ENCODE measurements around the gene PITX3. TPM values are rescaled to one million over a fixed set of nuclear protein-coding genes. Genes with fewer than 3 reads are reported as not detected.

Gene PITX3
- total RNA-seq, 2 experiments from 2014 or later, result not detected

- peaks cover 34% of the 10 kb centered on the region for H3K4me1 Mint-ChIP-seq
- peaks cover 10% of the 10 kb centered on the region for H3K27me3 Mint-ChIP-seq
- H3K4me3 Mint-ChIP-seq, result peak overlapping the region; percentile 98
- ATAC-seq (ENCODE audit: low read depth), result no peak
- H3K27ac Mint-ChIP-seq, result peak overlapping the region; percentile 91
- peaks cover 18% of the 10 kb centered on the region for H3K36me3 Mint-ChIP-seq
- POLR2A ChIA-PET, result interaction anchor here (0.8 to 1.9 kb wide), 10 partner anchors 15 to 190 kb away, joined by 3 to 7 read pairs (median 4); partner anchors contain the start of genes FBXL15 and NFKB2
- DNase-seq, result no peak
- H3K9me3 Mint-ChIP-seq, result no peaks in the 10 kb centered on the region
These were observed 4.6 kb upstream of the PITX3 start for GRCh38 chr10:102245932-102246251.

GRCh38 chr10:102245082-102245931, 4.0 kb upstream of the PITX3 start, which contains the start of gene GBF1:
Gene GBF1 (plus strand): TSS chr10:102245532. CDS start chr10:102258939, 13,407 bp downstream.
- H3K4me3 Mint-ChIP-seq, result peak within 1 kb of the TSS; percentile 98
- peak within 1 kb of the TSS; percentile 91 for H3K27ac Mint-ChIP-seq
- peaks cover 16% of the 10 kb centered on the region for H3K27me3 Mint-ChIP-seq
- ATAC-seq (ENCODE audit: low read depth) (peak; percentile 94), DNase-seq (peak; percentile 87)
- no peaks in the 10 kb centered on the region for H3K9me3 Mint-ChIP-seq
- POLR2A ChIA-PET, result interaction anchor here (0.8 to 1.9 kb wide), 12 partner anchors 14 to 191 kb away, joined by 3 to 7 read pairs (median 4); partner anchors contain the start of genes FBXL15 and NFKB2
- H3K4me1 Mint-ChIP-seq, result peaks cover 37% of the 10 kb centered on the region
- peaks cover 18% of the 10 kb centered on the region for H3K36me3 Mint-ChIP-seq

GRCh38 chr10:102243309-102243708, 2.0 kb upstream of the PITX3 start:
- POLR2A ChIA-PET, result interaction anchor here (0.7 kb wide), 1 partner anchor 90 kb away, joined by 3 read pairs; no protein-coding TSS in a partner anchor
- Mint-ChIP-seq H3K27me3 (peaks cover 34% of the 10 kb centered on the region), H3K36me3 (peaks cover 6% of the 10 kb centered on the region), H3K4me1 (peaks cover 37% of the 10 kb centered on the region), H3K4me3 (no peak overlapping the region), H3K9me3 (no peaks in the 10 kb centered on the region), H3K27ac (no peak overlapping the region)
- no peak for DNase-seq
- ATAC-seq (ENCODE audit: low read depth), result no peak

GRCh38 chr10:102242118-102242485, 790 bp upstream of the PITX3 start:
- Mint-ChIP-seq H3K4me1 (peaks cover 27% of the 10 kb centered on the region), H3K36me3 (peaks cover 5% of the 10 kb centered on the region), H3K9me3 (no peaks in the 10 kb centered on the region), H3K4me3 (peak overlapping the region; percentile 79), H3K27ac (no peak overlapping the region), H3K27me3 (peaks cover 42% of the 10 kb centered on the region)
- DNase-seq (no peak), ATAC-seq (ENCODE audit: low read depth) (no peak)
- POLR2A ChIA-PET, result no interaction called here

GRCh38 chr10:102241032-102241443, 274 bp downstream of the PITX3 start:
- POLR2A ChIA-PET, result interaction anchor here (0.7 kb wide), 1 partner anchor 9 kb away, joined by 3 read pairs; no protein-coding TSS in a partner anchor
- Mint-ChIP-seq H3K4me1 (peaks cover 17% of the 10 kb centered on the region), H3K36me3 (no peaks in the 10 kb centered on the region), H3K9me3 (no peaks in the 10 kb centered on the region), H3K27me3 (peaks cover 52% of the 10 kb centered on the region), H3K27ac (no peak overlapping the region), H3K4me3 (peak overlapping the region; percentile 51)
- no peak for DNase-seq
- no peak for ATAC-seq (ENCODE audit: low read depth)

- no peaks in the 10 kb centered on the region for H3K36me3 Mint-ChIP-seq
- H3K4me3 Mint-ChIP-seq, result peak overlapping the region; percentile 51
- H3K9me3 Mint-ChIP-seq, result no peaks in the 10 kb centered on the region
- H3K27me3 Mint-ChIP-seq, result peaks cover 57% of the 10 kb centered on the region
- H3K27ac Mint-ChIP-seq, result no peak overlapping the region
- no peak for DNase-seq
- ATAC-seq (ENCODE audit: low read depth), result no peak
- POLR2A ChIA-PET, result no interaction called here
- peaks cover 16% of the 10 kb centered on the region for H3K4me1 Mint-ChIP-seq
These were observed 763 bp downstream of the PITX3 start for GRCh38 chr10:102240467-102241031.

- Mint-ChIP-seq H3K4me3 (no peak overlapping the region), H3K27me3 (peaks cover 67% of the 10 kb centered on the region), H3K4me1 (peaks cover 11% of the 10 kb centered on the region), H3K36me3 (no peaks in the 10 kb centered on the region), H3K27ac (no peak overlapping the region), H3K9me3 (no peaks in the 10 kb centered on the region)
- DNase-seq, result no peak
- no peak for ATAC-seq (ENCODE audit: low read depth)
- POLR2A ChIA-PET, result no interaction called here
These were observed 3.5 kb downstream of the PITX3 start for GRCh38 chr10:102237711-102238252.

- no peak for ATAC-seq (ENCODE audit: low read depth)
- POLR2A ChIA-PET, result interaction anchor here (0.6 to 1.2 kb wide), 2 partner anchors 87 to 209 kb away, joined by 3 read pairs; no protein-coding TSS in a partner anchor
These were observed 5.3 kb downstream of the PITX3 start for GRCh38 chr10:102236006-102236405.

GRCh38 chr10:102235598-102235920, 5.8 kb downstream of the PITX3 start:
- no peak for DNase-seq
- Mint-ChIP-seq H3K9me3 (no peaks in the 10 kb centered on the region), H3K4me1 (peaks cover 4% of the 10 kb centered on the region), H3K27me3 (peaks cover 61% of the 10 kb centered on the region), H3K4me3 (no peak overlapping the region), H3K36me3 (no peaks in the 10 kb centered on the region), H3K27ac (no peak overlapping the region)
- POLR2A ChIA-PET, result interaction anchor here (0.6 to 1.2 kb wide), 2 partner anchors 87 to 209 kb away, joined by 3 read pairs; no protein-coding TSS in a partner anchor
- no peak for ATAC-seq (ENCODE audit: low read depth)

More at GRCh38 chr10:102236006-102236405, 5.3 kb downstream of the PITX3 start:
- H3K27ac Mint-ChIP-seq, result no peak overlapping the region
- H3K4me1 Mint-ChIP-seq, result peaks cover 5% of the 10 kb centered on the region
- H3K9me3 Mint-ChIP-seq, result no peaks in the 10 kb centered on the region
- no peak for DNase-seq
- peaks cover 64% of the 10 kb centered on the region for H3K27me3 Mint-ChIP-seq
- H3K36me3 Mint-ChIP-seq, result no peaks in the 10 kb centered on the region
- no peak overlapping the region for H3K4me3 Mint-ChIP-seq

- no peaks in the 10 kb centered on the region for H3K36me3 Mint-ChIP-seq
- no peak for ATAC-seq (ENCODE audit: low read depth)
- no peak overlapping the region for H3K27ac Mint-ChIP-seq
These were observed 6.3 kb downstream of the PITX3 start for GRCh38 chr10:102234888-102235597.

GRCh38 chr10:102233997-102234396, 7.3 kb downstream of the PITX3 start:
- POLR2A ChIA-PET, result interaction anchor here (1.3 kb wide), 1 partner anchor 113 kb away, joined by 4 read pairs; no protein-coding TSS in a partner anchor
- Mint-ChIP-seq H3K4me3 (no peak overlapping the region), H3K27me3 (peaks cover 57% of the 10 kb centered on the region), H3K9me3 (no peaks in the 10 kb centered on the region), H3K36me3 (no peaks in the 10 kb centered on the region), H3K4me1 (peaks cover 8% of the 10 kb centered on the region), H3K27ac (no peak overlapping the region)
- ATAC-seq (ENCODE audit: low read depth), result no peak
- DNase-seq, result no peak

More at GRCh38 chr10:102234888-102235597, 6.3 kb downstream of the PITX3 start:
- peaks cover 56% of the 10 kb centered on the region for H3K27me3 Mint-ChIP-seq
- H3K4me1 Mint-ChIP-seq, result peaks cover 3% of the 10 kb centered on the region
- POLR2A ChIA-PET, result interaction anchor here (0.6 to 1.3 kb wide), 3 partner anchors 88 to 210 kb away, joined by 3 to 4 read pairs (median 3); no protein-coding TSS in a partner anchor
- no peak for DNase-seq
- no peaks in the 10 kb centered on the region for H3K9me3 Mint-ChIP-seq
- no peak overlapping the region for H3K4me3 Mint-ChIP-seq

- DNase-seq, result peak; percentile 86
- Mint-ChIP-seq H3K4me3 (peak overlapping the region; percentile 67), H3K4me1 (peaks cover 8% of the 10 kb centered on the region), H3K9me3 (no peaks in the 10 kb centered on the region), H3K27ac (no peak overlapping the region), H3K27me3 (peaks cover 59% of the 10 kb centered on the region), H3K36me3 (no peaks in the 10 kb centered on the region)
- POLR2A ChIA-PET, result interaction anchor here (0.6 to 3.5 kb wide), 7 partner anchors 10 to 272 kb away, joined by 3 to 19 read pairs (median 6); partner anchors contain the start of genes GBF1, NFKB2, PITX3 and SUFU
- ATAC-seq (ENCODE audit: low read depth), result peak; percentile 64
These were observed 9.7 kb downstream of the PITX3 start for GRCh38 chr10:102231357-102232318.

Data from activated naive CD8-positive, alpha-beta T cell treated with anti-CD3 and anti-CD28 coated beads, Interleukin-2, amount 10 ng/mL, durations not matched to agents 7 days and 5 days (primary cell).